Kidney epithelial cell (primary cell): ENCODE data around the gene CAPN7. TPM values are rescaled to one million over a fixed set of nuclear protein-coding genes. Genes with fewer than 3 reads are reported as not detected.
"Not testable (repeated sequence)": the region's sequence is repeated elsewhere in the genome, so short reads cannot be mapped to it uniquely, and the experiment has no call there.

ENCODE experiments used
- DNase-seq: peaks from one replicate; pipeline ENCODE4 v3.0.0-alpha.2; 2010; ENCODE audit warnings: low read depth
- H3K27me3 ChIP-seq: 2 replicates; pipeline ENCODE4 v1.6.0; 2011; ENCODE audit warnings: low read length; ENCODE audit not compliant: control insufficient read depth, insufficient read depth
- H3K36me3 ChIP-seq: 2 replicates; pipeline ENCODE4 v1.5.1; 2011; ENCODE audit warnings: low read length; ENCODE audit not compliant: control insufficient read depth, insufficient read depth
- H3K4me3 ChIP-seq: 2 replicates; pipeline ENCODE4 v1.5.1; 2011; ENCODE audit warnings: low read depth, mild to moderate bottlenecking, control low read depth, low read length
- total RNA-seq: library from RNA; depleted of rRNA; stranded (reverse); fragments of >200 nt; gene quantifications from 2 replicates; pipeline ENCODE4 v1.2.3, GENCODE V29; 2015
- TF ChIP-seq, protein P1 (sequence below): IDR thresholded peaks from 2 replicates; pipeline ENCODE4 v1.5.1; 2011; ENCODE audit warnings: mild to moderate bottlenecking, moderate library complexity, low read length, control low read depth, inconsistent platforms; ENCODE audit not compliant: insufficient read depth, poor library complexity, severe bottlenecking

The CAPN7 gene
- 15.8 and 21.0 TPM in 2 replicates for total RNA-seq

DNA sequence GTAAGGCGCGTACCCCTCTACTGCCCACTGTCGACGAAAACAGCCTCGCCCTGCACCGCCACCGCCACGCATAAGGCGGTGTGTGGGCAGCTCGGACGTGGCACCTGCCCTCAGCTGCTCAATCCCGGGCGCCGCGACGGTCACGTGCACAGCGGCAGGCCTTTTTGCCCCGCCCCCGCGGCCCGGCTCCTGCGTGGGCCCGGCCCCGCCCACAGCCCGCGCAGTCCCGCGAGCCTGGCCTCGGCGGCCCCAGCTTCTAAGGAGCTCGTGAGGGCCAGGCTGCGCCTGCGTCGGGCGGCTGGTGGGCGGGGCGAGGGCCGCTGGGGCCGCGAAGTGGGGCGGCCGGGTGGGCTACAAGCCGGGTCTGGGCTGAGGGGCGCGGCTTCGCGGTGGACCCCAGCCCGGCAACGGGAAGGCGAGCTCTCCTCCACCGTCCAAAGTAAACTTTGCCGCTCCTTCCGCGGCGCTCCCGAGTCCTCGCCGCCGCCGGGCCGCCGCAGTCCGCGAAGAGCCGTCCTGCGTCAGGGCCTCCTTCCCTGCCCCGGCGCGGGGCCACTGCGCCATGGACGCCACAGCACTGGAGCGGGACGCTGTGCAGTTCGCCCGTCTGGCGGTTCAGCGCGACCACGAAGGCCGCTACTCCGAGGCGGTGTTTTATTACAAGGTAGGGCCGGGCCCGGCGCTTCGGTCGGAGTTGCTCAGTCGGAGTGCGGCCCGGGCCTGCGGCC is at the start of gene CAPN7:
Gene CAPN7, plus strand, starts transcription at position 313 of the 728 bp plus-strand sequence. Its CDS starts 250 bp downstream, at position 563.
- TF ChIP-seq, protein P1, sequence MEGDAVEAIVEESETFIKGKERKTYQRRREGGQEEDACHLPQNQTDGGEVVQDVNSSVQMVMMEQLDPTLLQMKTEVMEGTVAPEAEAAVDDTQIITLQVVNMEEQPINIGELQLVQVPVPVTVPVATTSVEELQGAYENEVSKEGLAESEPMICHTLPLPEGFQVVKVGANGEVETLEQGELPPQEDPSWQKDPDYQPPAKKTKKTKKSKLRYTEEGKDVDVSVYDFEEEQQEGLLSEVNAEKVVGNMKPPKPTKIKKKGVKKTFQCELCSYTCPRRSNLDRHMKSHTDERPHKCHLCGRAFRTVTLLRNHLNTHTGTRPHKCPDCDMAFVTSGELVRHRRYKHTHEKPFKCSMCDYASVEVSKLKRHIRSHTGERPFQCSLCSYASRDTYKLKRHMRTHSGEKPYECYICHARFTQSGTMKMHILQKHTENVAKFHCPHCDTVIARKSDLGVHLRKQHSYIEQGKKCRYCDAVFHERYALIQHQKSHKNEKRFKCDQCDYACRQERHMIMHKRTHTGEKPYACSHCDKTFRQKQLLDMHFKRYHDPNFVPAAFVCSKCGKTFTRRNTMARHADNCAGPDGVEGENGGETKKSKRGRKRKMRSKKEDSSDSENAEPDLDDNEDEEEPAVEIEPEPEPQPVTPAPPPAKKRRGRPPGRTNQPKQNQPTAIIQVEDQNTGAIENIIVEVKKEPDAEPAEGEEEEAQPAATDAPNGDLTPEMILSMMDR, result peak; percentile 46
- H3K36me3 ChIP-seq, result no peaks in the 10 kb centered on the region
- no peaks in the 10 kb centered on the region for H3K27me3 ChIP-seq
- H3K4me3 ChIP-seq, result peak within 1 kb of the TSS; percentile 93
- peak; percentile 66 for DNase-seq

- H3K4me3 ChIP-seq, result no peak overlapping the region
- no peaks in the 10 kb centered on the region for H3K36me3 ChIP-seq
- TF ChIP-seq, protein P1, result no peak
- no peak for DNase-seq
- H3K27me3 ChIP-seq, result peaks cover 5% of the 10 kb centered on the region
Observed at GRCh38 chr3:15157441-15157840, 48.6 kb upstream of the CAPN7 start.

DNA sequence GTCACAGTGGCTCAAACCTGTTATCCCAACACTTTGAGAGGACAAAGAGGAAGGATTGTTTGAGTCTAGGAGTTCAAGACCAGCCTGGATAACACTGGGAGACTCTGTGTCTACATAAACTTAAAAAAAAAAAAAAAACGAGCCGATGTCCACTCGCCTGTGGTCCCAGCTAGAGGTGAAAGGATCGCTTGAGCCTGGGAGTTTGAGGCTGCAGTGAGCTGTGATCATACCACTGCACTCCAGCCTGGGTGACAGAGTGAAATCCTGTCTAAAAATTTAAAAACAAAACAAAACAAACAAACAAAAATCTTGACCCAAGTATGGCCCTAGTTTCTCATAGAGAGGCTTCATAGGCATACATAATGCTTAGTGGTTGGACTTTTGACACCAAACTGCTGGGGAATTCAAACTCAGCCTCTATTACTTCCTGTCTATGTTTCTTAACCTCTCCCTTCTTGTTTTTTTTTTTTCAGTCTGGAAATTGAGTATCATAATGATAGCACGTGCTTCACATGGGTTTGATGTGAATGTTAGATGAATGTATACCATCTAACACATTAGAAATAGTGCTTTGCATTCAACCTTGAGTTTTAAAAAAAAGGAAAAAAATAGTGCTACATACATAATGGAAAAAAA is 46.4 kb upstream of the CAPN7 start:
- no peak overlapping the region for H3K4me3 ChIP-seq
- H3K27me3 ChIP-seq, result peaks cover 5% of the 10 kb centered on the region
- TF ChIP-seq, protein P1, result no peak
- no peak for DNase-seq
- H3K36me3 ChIP-seq, result no peaks in the 10 kb centered on the region

DNA sequence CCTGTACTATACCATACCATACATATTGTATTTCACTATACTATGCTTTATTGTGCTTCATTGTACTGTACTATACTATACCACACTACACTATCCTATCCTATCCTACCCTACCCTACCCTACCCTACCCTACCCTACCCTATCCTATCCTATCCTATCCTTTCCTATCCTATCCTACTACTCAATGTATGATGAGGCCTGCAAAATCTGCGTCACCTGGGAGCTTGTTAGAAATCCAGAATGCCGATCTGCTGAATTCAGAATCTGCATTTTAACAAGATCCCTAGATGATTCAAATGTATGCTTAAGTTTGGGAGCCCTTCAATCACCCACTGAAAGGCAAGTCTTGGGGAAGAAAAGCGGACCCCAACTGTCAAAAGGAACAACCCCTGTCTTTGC is 45.4 kb upstream of the CAPN7 start:
- TF ChIP-seq, protein P1, result no peak
- no peak for DNase-seq
- peaks cover 2% of the 10 kb centered on the region for H3K27me3 ChIP-seq

GRCh38 chr3:15161133-15161532 is 44.9 kb upstream of the CAPN7 start:
- no peaks in the 10 kb centered on the region for H3K36me3 ChIP-seq
- DNase-seq, result no peak
- H3K4me3 ChIP-seq, result no peak overlapping the region
- TF ChIP-seq, protein P1, result no peak
- H3K27me3 ChIP-seq, result peaks cover 2% of the 10 kb centered on the region

More for the DNA sequence above, 45.4 kb upstream of the CAPN7 start:
- no peaks in the 10 kb centered on the region for H3K36me3 ChIP-seq
- no peak overlapping the region for H3K4me3 ChIP-seq

- not testable (repeated sequence) for DNase-seq, H3K36me3 ChIP-seq, H3K4me3 ChIP-seq, H3K27me3 ChIP-seq
Observed at GRCh38 chr3:15163656-15164055, 42.4 kb upstream of the CAPN7 start.
